Fibroblast of the aortic adventitia (primary cell): Measurements from ENCODE around the gene METTL8. TPM values are rescaled to one million over a fixed set of nuclear protein-coding genes. Genes with fewer than 3 reads are reported as not detected.
A peak's percentile ranks its signal among the peaks of the same experiment; 100 is the strongest.

Experiments
- DNase-seq: peaks from one replicate; pipeline ENCODE4 v3.0.0-alpha.2; 2010; ENCODE audit warnings: low read depth
- H3K4me3 ChIP-seq: 2 replicates; pipeline ENCODE4 v1.5.1; 2011; ENCODE audit warnings: low read depth, mild to moderate bottlenecking, control low read depth, low read length, moderate library complexity
- CTCF ChIP-seq: IDR thresholded peaks from 2 replicates; pipeline ENCODE4 v1.5.1; 2011; ENCODE audit warnings: mild to moderate bottlenecking, low read length, control low read depth, inconsistent platforms; ENCODE audit not compliant: insufficient read depth
- total RNA-seq: library from RNA; depleted of rRNA; stranded (reverse); fragments of >200 nt; gene quantifications from 2 replicates; pipeline ENCODE4 v1.2.3, GENCODE V29; 2012; ENCODE audit warnings: low replicate concordance

The METTL8 gene
- total RNA-seq, 1 donor: 34.6 TPM

DNA sequence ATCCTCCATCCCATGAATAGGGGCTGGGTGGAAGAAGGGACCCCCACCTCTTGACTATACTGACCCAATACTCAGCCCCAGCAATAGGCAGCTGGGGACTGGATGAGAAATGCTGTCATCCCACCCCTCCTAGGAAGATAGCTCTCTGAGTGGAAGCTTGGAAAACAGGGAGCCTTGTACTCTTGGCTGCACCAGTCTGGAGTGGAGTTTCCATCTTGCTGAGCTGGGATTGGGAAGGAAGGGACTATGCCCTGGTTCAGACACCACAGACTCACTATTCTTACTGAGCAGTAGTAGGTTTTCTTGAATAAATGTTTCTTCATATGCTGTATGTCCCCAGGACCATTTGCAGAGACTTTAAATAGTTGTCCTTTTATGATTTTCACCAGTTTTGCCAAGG is 7.7 kb upstream of the METTL8 start:
- DNase-seq: no peak
- H3K4me3 ChIP-seq: no peak overlapping the region
- TF ChIP-seq CTCF: no peak

DNA sequence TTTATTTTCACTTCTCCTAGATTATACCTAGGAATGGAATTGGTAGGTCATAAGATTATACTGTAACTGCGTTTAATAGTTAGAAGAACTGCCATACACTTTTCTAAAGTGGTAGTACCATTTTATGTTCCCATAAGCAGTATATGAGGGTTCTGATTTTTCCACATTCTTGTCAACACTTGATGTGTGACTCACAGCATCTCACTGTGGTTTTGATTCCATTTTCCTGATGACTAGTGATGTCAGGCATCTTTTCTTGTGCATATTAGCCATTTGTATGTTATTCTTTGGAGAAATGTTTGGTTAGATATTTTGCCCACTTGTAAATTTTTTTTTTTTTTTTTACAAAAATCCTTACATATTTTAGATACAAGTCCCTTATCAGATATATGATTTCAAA is 2.5 kb upstream of the METTL8 start:
- TF ChIP-seq CTCF: no peak
- peak; percentile 77 for DNase-seq
- H3K4me3 ChIP-seq: no peak overlapping the region

- TF ChIP-seq CTCF: no peak
- peak; percentile 92 for DNase-seq
- H3K4me3 ChIP-seq: peak within 1 kb of the TSS; percentile 94
These were observed 511 bp upstream of the METTL8 start, which contains the start of gene DCAF17 for GRCh38 chr2:171434013-171434989. DCAF17 (plus strand) TSS chr2:171434226; CDS start chr2:171434578, 352 bp downstream.

DNA sequence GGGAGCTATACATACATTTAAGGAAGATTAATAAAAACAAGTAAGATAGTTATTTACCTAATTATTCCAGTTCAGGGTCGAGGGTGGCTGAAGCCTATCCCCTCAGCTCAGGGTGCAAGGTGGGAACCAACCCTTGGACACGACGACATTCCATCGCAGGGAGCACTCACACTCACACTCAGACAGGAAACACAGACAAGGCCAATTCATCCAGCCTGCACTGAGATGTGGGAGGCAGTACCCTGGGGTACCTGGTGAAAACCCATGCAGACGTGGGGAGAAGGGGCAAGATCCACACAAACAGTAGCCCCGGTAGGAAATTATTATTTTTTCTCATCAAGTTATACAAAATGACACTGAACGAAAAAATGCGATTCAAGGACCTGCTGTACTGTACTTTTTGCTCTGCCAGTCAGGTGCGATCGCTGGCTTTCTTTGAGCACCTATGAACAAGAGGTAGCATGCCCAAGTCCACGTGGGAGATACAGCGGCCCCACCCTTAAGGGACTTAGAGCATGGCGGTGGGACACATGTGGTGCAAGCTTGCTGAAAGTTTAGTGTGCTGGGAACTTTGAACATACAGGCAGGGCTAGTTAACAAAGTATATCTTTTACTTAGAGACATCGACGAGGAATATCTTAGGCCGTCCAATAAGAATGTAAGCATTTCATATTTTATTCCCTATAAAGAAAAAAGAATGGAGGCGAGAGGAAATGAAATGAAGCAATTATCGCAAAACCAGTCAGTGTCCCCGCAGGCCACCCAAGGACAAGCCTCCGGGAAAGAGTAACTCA is 624 bp downstream of the METTL8 start:
- DNase-seq: peak; percentile 27
- no peak for TF ChIP-seq CTCF

GRCh38 chr2:171432206-171432968 is 1.4 kb downstream of the METTL8 start:
- TF ChIP-seq CTCF: no peak
- no peak for DNase-seq
- H3K4me3 ChIP-seq: no peak overlapping the region

More for the DNA sequence above, 624 bp downstream of the METTL8 start:
- peak overlapping the region; percentile 94 for H3K4me3 ChIP-seq

GRCh38 chr2:171431677-171432167 is 2.1 kb downstream of the METTL8 start:
- no peak for DNase-seq
- no peak for TF ChIP-seq CTCF
- no peak overlapping the region for H3K4me3 ChIP-seq
